ENCODE results near the gene TNFRSF9. TPM values are rescaled to one million over a fixed set of nuclear protein-coding genes. Genes with fewer than 3 reads are reported as not detected.

Gene TNFRSF9
- total and polyA plus RNA-seq, 12 donors: 0.03 to 3.1 (median 0.07) TPM; not detected in 7

- H3K27me3 ChIP-seq: no peaks in the 10 kb centered on the region
- no peak overlapping the region for H3K27ac ChIP-seq
- WGBS, 2 donors: 69 to 78% methylated on average over 4 of the region's 4 CpGs
- ATAC-seq (no peak), DNase-seq (no peak)
- intact Hi-C loops (cut with DNase I): loop anchor here in 7 of 10 donors (5.0 to 10.0 kb wide), 4 partner anchors 85 to 235 kb away; no protein-coding TSS in a partner anchor
- no peaks in the 10 kb centered on the region for H3K36me3 ChIP-seq
- peaks cover 0 to 4% (median 0%) of the 10 kb centered on the region in 9 donors for H3K4me1 ChIP-seq
- peaks cover 0 to 13% (median 0%) of the 10 kb centered on the region in 11 donors for H3K9me3 ChIP-seq
- H3K4me3 ChIP-seq: no peak overlapping the region
- TF ChIP-seq, protein P1, sequence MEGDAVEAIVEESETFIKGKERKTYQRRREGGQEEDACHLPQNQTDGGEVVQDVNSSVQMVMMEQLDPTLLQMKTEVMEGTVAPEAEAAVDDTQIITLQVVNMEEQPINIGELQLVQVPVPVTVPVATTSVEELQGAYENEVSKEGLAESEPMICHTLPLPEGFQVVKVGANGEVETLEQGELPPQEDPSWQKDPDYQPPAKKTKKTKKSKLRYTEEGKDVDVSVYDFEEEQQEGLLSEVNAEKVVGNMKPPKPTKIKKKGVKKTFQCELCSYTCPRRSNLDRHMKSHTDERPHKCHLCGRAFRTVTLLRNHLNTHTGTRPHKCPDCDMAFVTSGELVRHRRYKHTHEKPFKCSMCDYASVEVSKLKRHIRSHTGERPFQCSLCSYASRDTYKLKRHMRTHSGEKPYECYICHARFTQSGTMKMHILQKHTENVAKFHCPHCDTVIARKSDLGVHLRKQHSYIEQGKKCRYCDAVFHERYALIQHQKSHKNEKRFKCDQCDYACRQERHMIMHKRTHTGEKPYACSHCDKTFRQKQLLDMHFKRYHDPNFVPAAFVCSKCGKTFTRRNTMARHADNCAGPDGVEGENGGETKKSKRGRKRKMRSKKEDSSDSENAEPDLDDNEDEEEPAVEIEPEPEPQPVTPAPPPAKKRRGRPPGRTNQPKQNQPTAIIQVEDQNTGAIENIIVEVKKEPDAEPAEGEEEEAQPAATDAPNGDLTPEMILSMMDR (IDR thresholded peaks at IDR 0.05): no peak
These were observed 40.9 kb downstream of the TNFRSF9 start for GRCh38 chr1:7899741-7900140.

DNA sequence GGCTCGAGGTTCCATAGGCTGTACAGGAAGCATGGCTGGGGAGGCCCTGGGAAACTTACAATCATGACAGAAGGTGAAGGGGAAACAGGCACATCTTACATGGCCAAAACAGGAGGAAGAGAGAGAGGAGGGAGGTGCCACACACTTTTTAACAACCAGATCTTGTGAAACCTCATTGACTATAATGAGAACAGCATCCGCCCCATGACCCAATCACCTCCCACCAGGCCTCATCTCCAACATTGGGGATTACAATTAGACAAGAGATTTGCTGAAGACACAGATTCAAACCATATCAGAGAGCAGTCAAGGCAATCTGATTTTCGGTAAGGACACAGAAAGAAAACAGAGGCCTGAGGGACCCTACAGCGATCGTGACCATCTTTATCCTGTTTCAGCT lies 41.7 kb downstream of the TNFRSF9 start:
- WGBS, 2 donors: 89 to 90% methylated on average over 5 of the region's 5 CpGs
- Histone ChIP-seq H3K27ac (no peak overlapping the region), H3K4me1 (peaks cover 0 to 4% (median 0%) of the 10 kb centered on the region in 9 donors), H3K9me3 (peaks cover 0 to 13% (median 0%) of the 10 kb centered on the region in 11 donors), H3K4me3 (no peak overlapping the region), H3K36me3 (no peaks in the 10 kb centered on the region), H3K27me3 (no peaks in the 10 kb centered on the region)
- TF ChIP-seq, protein P1 (IDR thresholded peaks at IDR 0.05): no peak
- DNase-seq: no peak
- intact Hi-C loops (cut with DNase I): no loop called here
- ATAC-seq: no peak

DNA sequence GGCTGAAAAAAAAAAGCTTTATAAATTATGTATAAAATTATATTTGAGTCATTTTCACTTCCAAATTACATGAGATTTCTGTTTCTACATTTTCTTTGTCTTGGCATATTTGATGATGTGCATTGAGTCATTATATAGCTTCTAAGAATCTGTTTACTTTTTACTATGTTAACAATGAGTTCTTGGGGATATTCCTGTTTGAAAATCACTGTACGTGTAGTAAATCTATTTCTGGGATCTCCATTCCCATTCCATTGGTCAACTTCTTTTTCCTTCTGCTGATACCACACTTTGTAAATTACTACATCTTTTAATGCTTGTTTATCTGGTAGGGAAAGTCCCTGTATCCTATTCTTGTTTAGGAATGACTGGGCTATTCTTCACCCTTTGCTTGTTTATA lies 43.6 kb downstream of the TNFRSF9 start:
- H3K27ac ChIP-seq: no peak overlapping the region
- WGBS, 2 donors: 58 to 63% methylated on average over 1 of the region's 1 CpG
- intact Hi-C loops (cut with DNase I): no loop called here
- H3K4me1 ChIP-seq: no peaks in the 10 kb centered on the region
- H3K36me3 ChIP-seq: no peaks in the 10 kb centered on the region
- no peak overlapping the region for H3K4me3 ChIP-seq
- H3K9me3 ChIP-seq: peaks cover 0 to 13% (median 0%) of the 10 kb centered on the region in 11 donors
- no peaks in the 10 kb centered on the region for H3K27me3 ChIP-seq
- TF ChIP-seq, protein P1 (IDR thresholded peaks at IDR 0.05): no peak
- DNase-seq (no peak), ATAC-seq (no peak)

DNA sequence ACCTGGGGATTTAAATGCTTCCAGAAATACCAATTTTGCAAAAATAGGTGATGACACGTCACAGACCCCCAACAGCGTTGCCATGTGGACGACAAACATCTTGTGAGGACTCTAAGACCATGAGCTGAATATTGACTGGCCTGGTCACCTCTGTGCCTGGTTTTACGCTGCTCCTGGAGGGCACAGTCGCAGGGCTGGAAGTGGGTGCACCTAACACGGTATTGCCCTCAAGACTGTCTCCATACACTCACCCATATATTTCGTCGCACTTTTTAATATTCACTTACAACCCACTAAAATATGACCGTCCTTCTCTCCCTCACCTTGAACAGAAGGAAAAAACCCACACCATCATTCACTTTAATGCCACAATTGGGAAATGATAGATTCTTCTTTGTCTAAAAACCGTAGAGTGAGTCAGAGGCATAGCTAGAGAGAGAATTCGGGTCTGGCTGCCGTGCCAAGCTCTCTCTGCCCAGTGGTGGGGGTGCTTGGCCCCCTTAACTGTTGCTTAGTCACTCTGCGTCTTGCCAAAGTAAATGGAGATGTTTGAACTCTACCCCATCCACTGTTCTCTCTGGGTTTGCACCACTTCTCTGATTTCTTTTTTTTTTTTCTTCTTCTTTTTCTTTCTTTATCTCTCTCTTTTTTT lies 47.0 kb downstream of the TNFRSF9 start:
- 84 to 86% methylated on average over 13 of the region's 13 CpGs for WGBS, 2 donors
- Histone ChIP-seq H3K27me3 (peaks cover 0 to 24% (median 14%) of the 10 kb centered on the region in 7 donors), H3K4me3 (no peak overlapping the region), H3K4me1 (no peaks in the 10 kb centered on the region), H3K27ac (no peak overlapping the region), H3K9me3 (no peaks in the 10 kb centered on the region), H3K36me3 (no peaks in the 10 kb centered on the region)
- intact Hi-C loops (cut with DNase I): no loop called here
- no peak for DNase-seq
- no peak for ATAC-seq
- TF ChIP-seq, protein P1 (IDR thresholded peaks at IDR 0.05): no peak
